ENCODE measurements around the gene STK38. TPM values are rescaled to one million over a fixed set of nuclear protein-coding genes. Genes with fewer than 3 reads are reported as not detected.

The STK38 gene
- total and polyA plus RNA-seq, 2 experiments from 2014 or later = 17.1 to 35.3 TPM

GRCh38 chr6:36517408-36517807, 29.9 kb downstream of the STK38 start:
- DNase-seq (ENCODE audit: low read depth in 1 of 2, low spot score in 1 of 2) = no peak
- TF ChIP-seq CTCF (IDR thresholded peaks at IDR 0.05; ENCODE audit: low read depth, low read length) = no peak
- Histone ChIP-seq H3K9me3 (ENCODE audit: low read depth) (no peaks in the 10 kb centered on the region), H3K4me3 (no peak overlapping the region), H3K27ac (no peak overlapping the region), H3K27me3 (no peaks in the 10 kb centered on the region), H3K36me3 (peaks cover 43% of the 10 kb centered on the region), H3K4me1 (ENCODE audit: low read depth) (no peaks in the 10 kb centered on the region)

GRCh38 chr6:36516988-36517387, 30.3 kb downstream of the STK38 start:
- H3K9me3 ChIP-seq (ENCODE audit: low read depth) = no peaks in the 10 kb centered on the region
- H3K27ac ChIP-seq = no peak overlapping the region
- H3K4me1 ChIP-seq (ENCODE audit: low read depth) = no peaks in the 10 kb centered on the region
- peaks cover 44% of the 10 kb centered on the region for H3K36me3 ChIP-seq
- H3K27me3 ChIP-seq = no peaks in the 10 kb centered on the region
- TF ChIP-seq CTCF (IDR thresholded peaks at IDR 0.05; ENCODE audit: low read depth, low read length) = no peak
- DNase-seq (ENCODE audit: low read depth in 1 of 2, low spot score in 1 of 2) = no peak
- H3K4me3 ChIP-seq = no peak overlapping the region

GRCh38 chr6:36516559-36516958, 30.7 kb downstream of the STK38 start:
- no peak overlapping the region for H3K27ac ChIP-seq
- no peaks in the 10 kb centered on the region for H3K4me1 ChIP-seq (ENCODE audit: low read depth)
- H3K27me3 ChIP-seq = no peaks in the 10 kb centered on the region
- DNase-seq (ENCODE audit: low read depth in 1 of 2, low spot score in 1 of 2) = no peak
- H3K9me3 ChIP-seq (ENCODE audit: low read depth) = no peaks in the 10 kb centered on the region
- no peak for TF ChIP-seq CTCF (IDR thresholded peaks at IDR 0.05; ENCODE audit: low read depth, low read length)
- peaks cover 43% of the 10 kb centered on the region for H3K36me3 ChIP-seq
- no peak overlapping the region for H3K4me3 ChIP-seq

GRCh38 chr6:36515844-36516243, 31.4 kb downstream of the STK38 start:
- TF ChIP-seq CTCF (IDR thresholded peaks at IDR 0.05; ENCODE audit: low read depth, low read length) = no peak
- Histone ChIP-seq H3K36me3 (peaks cover 38% of the 10 kb centered on the region), H3K27ac (no peak overlapping the region), H3K9me3 (ENCODE audit: low read depth) (no peaks in the 10 kb centered on the region), H3K4me3 (no peak overlapping the region), H3K27me3 (no peaks in the 10 kb centered on the region), H3K4me1 (ENCODE audit: low read depth) (no peaks in the 10 kb centered on the region)
- no peak for DNase-seq (ENCODE audit: low read depth in 1 of 2, low spot score in 1 of 2)

GRCh38 chr6:36514554-36515456, 32.5 kb downstream of the STK38 start:
- H3K9me3 ChIP-seq (ENCODE audit: low read depth) = no peaks in the 10 kb centered on the region
- H3K4me1 ChIP-seq (ENCODE audit: low read depth) = no peaks in the 10 kb centered on the region
- no peak overlapping the region for H3K4me3 ChIP-seq
- H3K27me3 ChIP-seq = no peaks in the 10 kb centered on the region
- H3K27ac ChIP-seq = no peak overlapping the region
- H3K36me3 ChIP-seq = peaks cover 31% of the 10 kb centered on the region
- no peak for DNase-seq (ENCODE audit: low read depth in 1 of 2, low spot score in 1 of 2)
- no peak for TF ChIP-seq CTCF (IDR thresholded peaks at IDR 0.05; ENCODE audit: low read depth, low read length)
